Keratinocyte (primary cell): ENCODE data around the gene NPPC.

Experiments used
- EZH2 ChIP-seq: IDR thresholded peaks from one replicate; pipeline ENCODE4 v1.6.1; 2012; ENCODE audit warnings: inconsistent platforms, mild to moderate bottlenecking, low read length, moderate library complexity
- TF ChIP-seq, protein P1 (sequence below), 3 experiments: IDR thresholded peaks in 1 of 3; conservative IDR thresholded peaks in 1 of 3; optimal IDR thresholded peaks in 1 of 3; 2 replicates in 2 of 3; 3 replicates in 1 of 3; pipeline versions ENCODE3 to v1.5.1; 2011; ENCODE audit warnings: low read length in 3 of 3, mild to moderate bottlenecking in 3 of 3, moderate library complexity in 2 of 3, control low read depth in 1 of 3, inconsistent platforms in 1 of 3; ENCODE audit not compliant: insufficient read depth in 2 of 3; ENCODE audit errors: extremely low read depth in 1 of 3

DNA sequence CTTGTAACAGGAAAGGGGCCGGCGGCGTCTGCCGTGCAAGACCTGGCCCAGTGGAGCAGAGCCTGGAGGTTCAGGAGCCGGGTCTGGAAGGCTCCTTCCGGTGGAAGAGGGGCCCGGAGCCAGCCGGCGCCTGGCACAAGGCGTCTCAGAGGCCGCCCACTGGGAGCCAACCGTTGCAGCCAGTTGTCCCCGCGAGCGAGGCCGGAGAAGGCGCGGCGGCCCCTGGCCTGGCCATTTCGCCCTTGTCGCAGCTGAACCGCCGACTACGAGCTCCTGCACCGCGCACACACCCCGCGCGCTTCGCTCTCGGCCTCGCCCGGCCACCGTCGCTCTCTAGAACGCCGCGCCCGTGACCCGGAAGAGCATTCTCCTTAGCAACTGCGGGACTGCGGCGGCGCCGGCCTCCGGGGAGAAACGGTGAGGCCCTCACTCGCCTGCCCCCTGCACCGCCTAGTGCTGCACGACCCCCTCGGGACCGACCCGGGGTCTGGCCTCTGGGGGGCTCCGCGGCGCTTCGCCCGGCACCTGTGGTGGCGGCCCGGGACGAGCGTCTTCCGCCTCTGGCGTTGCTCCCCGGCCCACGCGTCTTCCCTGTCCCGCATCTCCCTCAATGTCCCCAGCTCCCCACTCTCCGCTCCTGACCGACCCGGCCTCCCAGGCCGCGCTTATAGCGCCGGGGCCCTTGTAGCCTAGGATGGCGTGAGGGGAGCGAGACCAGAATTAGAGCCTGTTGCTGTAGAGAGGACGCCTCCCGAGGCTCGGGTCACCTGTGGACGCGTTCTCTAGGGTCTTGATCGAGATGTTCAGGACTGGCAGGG, 35.4 kb upstream of the NPPC start, which contains the start of gene DIS3L2:
- TF ChIP-seq, protein P1, sequence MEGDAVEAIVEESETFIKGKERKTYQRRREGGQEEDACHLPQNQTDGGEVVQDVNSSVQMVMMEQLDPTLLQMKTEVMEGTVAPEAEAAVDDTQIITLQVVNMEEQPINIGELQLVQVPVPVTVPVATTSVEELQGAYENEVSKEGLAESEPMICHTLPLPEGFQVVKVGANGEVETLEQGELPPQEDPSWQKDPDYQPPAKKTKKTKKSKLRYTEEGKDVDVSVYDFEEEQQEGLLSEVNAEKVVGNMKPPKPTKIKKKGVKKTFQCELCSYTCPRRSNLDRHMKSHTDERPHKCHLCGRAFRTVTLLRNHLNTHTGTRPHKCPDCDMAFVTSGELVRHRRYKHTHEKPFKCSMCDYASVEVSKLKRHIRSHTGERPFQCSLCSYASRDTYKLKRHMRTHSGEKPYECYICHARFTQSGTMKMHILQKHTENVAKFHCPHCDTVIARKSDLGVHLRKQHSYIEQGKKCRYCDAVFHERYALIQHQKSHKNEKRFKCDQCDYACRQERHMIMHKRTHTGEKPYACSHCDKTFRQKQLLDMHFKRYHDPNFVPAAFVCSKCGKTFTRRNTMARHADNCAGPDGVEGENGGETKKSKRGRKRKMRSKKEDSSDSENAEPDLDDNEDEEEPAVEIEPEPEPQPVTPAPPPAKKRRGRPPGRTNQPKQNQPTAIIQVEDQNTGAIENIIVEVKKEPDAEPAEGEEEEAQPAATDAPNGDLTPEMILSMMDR (optimal IDR thresholded peaks at IDR 0.05 in 1 of 3, IDR thresholded peaks at IDR 0.05 in 1 of 3, conservative IDR thresholded peaks at IDR 0.05 in 1 of 3; ENCODE audit: extremely low read depth in 1 of 3, insufficient read depth in 2 of 3, low read length in 3 of 3): no peak
- TF ChIP-seq EZH2: no peak
